ENCODE results near the gene KLF15.
A peak's percentile ranks its signal among the peaks of the same experiment; 100 is the strongest.

KLF15 gene

DNA sequence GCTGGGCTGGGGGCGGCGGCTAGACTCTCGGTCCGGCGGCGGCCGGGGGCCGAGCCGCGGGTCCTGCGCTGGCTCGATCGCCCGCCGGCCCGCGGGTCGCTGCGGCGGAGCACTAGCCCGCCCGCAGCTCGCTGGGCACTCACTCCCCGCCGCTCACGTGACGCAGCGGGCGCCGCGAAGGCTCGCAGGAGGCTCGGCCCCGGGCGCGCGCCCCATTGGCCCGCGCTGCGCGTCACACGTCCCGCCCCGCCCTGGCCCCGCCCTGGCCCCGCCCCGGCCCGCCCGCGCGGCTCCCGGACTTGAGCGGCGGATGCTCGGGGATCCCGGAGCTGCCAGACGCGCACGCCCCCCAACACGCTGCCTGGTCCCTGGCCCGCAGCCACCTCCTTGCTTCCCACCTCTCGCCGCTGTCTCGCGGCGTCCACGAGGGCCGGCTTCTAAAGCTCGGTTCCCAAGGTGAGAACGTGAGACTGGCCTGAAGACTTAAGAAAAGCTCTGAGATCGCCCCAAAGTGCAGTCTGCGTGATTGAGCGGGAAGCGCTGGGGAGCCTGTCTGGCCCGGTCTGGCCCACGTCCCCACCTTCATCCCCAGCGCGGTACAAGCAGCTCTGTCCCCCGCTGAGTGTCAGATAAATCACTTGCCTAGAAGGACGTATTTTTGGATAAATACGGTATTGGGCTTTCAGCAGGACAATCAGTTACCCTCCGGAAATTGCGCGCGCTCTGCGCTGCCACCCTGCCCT lies at the start of gene KLF15:
TSS of gene KLF15 (minus strand) at position 114 of the 743 bp plus-strand sequence. CDS start 4,486 bp downstream, outside the sequence.
- peak; percentile 61 for DNase-seq

DNA sequence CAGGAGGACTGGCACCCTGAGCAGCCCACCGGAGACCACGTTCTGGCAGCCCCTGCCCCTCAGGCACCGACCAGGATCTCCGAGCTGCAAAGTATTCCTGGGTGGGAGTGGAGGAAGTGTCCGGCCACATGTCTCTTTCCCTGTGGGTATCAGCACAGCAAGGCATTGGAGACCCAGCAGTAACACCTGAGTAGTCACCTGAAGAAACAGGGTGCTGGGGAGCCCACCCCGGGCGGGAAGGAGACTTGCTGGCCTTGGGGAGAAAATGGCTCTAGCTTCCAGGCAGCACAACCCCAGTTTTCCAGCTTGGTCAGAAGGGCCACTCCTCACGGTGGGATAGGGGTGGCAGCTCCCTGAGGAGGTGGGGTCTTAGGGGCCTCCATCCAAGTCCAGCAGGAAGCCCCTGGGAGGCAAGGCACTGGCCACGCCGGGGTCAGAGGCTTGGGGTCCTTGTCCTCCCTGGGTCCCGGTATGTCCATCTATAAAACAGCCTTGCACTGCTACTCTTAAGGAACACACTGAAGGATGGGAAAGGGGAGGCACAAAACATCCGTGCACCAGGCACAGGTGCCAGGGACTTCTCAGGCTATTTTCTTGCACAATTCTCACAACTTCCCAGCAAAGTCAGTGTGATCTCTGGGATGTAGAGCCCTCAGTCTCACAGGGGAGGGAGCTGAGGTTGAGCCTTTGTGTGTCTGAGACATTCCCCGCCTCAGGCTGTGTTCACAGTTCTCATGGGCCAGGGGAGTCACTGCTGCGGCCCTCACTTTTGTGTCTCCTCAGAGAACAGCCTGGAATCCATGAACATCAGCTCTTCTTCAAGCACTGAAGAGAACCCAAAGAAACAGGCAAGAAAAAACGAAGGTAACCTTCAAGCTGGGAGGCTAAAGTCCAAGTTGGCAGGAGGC lies 49.4 kb upstream of the KLF15 start:
- no peak for DNase-seq

DNA sequence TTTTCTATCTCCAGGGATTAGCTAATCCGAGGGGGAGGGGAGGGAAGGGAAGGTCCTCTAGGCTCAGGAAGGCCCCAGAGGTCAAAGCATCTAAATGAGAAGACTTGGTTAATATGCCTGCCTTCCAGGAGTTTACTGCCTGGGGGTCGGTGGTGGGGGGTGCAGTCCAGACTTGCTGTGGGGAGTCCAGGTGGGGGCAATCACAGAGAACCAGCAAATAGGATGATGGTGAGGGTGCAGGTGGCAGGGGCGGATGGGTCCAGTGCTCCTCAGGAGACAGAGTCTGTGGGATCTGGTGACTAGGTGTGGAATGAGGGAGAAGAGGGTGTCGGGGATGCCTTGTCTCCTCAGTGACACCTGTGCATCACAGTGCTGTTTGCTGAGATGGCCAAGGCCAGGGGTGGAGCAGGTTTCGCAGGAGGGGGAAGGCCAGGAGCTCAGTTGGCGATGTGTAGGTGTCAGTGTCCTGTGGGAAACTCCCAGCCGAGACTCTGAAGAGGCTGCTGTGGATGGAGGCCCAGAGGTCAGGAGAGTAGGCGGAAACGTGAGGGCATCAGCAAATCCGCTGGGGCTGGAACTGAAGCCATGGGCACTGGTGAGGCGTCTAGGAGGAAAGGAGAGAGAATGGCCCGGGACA lies 45.6 kb upstream of the KLF15 start:
- DNase-seq: no peak

DNA sequence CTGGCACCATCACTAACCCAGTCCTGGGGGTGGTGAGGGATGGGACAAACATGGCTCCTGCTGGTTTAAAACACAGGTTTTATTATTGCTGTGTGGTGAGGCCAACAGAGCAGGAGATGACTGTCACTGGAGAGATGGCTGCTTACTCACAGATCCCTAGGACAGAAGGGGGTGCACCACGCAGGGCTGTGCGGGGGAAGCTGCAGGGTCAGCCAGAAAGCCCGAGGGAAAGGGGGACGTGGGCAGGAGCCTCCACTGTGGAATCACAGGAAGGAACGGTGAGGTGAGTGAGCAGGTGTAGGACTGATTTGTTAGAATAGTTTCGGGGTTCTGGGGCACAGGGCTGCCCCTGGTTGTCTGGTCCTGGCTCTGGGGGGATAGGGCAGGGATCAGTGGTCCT lies 45.0 kb upstream of the KLF15 start:
- DNase-seq: no peak

DNA sequence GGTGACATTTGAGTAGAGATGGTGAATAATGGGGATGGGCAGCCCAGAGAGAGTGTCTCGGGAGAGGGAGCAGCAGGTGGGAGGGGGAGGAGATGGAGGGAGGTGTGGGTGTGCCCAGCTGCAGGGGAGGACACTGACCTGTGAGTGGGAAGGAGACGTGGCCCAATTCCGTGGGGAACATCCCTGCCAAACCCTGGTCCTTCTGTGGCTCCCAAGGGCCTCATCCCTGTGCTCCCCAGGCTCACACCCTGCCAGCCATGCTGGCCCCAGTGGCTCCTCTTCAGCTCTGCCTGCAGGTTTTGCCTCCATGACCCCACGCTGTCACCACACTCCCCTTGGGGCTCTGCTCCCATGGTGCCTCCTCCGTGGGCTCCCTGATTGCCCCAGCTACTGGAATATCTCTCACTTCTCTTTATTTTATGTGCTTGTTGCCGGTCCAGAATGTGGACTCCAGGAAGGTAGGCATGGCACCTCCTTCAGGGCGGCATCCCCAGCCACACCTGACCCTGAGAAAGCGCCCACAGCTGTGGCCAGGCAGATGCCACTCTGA lies 44.5 kb upstream of the KLF15 start:
- no peak for DNase-seq

DNA sequence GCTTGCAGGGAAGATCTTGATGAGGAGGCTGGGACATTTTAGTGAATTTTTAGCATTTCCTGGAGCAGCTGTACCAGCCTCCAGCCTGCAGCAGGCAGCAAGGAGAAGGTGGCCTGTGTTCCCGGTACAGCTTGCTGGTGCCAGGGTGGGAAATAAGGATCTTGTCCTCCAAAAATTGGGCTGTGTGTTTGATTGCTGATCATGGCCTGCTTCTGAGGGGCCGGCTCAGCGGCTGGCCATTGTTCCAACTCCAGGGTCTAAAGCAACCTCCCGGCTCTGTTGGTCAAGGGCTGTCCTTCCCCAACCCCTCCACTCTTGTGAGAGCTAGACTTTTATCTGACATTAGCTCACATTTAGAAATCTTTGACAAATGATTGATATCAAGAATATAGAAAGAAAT lies 42.5 kb upstream of the KLF15 start:
- DNase-seq: no peak

DNA sequence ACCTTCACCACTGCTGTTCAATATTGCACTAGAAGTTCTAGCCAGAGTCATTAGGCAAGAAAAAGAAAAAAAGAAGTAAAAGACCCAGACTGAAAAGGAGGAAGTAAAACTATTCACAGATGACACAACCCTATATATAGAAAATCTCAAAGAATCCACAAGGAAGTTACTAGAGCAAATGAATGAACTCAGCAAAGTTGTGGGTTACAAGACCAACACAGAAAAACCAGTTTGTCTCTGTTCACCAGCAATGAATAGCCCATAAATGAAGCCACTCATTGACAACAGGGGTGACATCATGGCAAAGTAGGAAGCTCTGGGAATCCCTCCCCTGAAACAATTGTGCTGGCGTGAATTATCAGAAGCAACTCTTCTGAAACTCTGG lies 42.1 kb upstream of the KLF15 start:
- DNase-seq: no peak

DNA sequence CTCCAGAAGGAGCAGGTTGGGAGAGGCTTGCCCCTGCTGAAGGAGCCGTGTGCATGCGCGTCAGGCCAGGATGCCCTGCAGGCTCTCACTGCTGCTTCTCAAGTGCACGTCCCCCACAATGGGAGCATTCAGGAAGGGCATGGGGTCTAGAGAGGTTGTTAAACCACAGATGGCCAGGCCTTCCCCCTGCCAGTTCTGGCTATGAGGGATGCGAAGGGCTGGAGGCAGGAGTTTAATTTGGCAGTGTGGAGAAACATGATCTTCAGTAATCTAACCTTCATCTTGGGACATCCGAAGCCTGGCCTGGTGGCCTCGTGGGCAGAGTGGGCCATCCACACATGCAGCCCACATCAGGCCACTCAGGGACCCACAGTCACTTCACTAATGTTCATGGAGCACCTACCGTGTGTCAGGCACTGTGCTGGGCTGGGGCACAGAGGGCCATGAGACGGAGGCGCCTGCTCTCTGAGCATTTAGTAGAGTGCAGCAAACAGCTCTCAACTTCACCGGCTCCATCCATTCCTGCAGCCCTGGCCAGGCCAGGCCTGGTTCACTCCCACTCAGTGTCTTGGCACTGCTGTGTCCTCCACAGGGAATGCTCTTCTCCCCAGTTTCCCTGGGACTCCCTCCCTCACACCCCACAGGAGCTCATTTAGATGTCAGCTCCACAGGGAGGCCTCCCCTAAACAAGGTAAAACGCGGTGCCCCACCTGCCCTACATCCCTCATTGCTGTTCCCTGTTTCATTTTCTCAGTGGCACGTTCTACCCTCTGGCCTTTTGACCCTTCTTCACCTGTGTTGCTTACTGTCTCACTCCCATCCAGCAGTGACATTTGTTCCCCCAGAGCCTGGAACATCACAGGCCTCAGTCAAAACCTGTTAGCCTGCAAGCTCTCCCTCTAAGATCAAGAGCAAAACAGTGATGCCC lies 41.5 kb upstream of the KLF15 start:
- no peak for DNase-seq

DNA sequence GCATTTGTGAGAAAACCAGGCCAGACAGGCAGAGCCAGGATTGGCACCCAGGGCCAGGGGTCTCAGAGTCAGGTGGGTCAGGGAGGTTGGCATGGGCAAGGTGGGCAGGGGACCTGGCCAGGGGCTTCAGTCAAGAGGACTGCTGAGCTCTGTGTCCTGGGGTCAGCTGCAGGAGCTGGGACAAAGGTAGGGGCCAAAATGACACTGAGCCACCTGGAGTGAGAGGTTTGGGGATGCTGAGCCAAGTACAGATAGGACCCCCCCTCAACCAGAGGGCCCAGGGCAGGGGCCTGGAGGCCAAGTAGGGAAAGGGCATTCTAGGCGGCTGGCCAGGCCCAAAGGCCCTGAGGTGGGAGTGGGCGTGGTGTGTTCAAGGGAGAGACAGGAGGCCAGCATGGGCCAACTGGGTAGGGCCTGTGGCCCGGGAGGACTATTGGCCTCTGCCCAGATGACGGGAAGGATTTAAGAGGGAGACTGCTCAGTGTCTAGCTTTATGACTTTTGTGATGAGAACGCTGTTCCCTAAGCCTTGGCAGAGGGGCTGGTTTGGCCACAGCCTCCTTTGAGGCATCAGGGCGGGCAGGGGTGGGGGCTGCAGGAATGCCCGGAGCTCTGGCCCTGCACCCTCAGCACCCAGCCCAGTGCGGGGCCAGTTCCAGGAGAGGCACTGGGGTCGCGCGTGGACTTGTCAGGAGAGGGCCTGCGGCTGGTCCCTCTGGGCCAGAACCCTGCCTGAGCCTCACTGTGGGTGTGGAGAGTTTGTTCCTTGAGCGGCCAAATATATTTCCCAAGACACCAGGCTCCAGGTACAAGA lies 40.6 kb upstream of the KLF15 start:
- no peak for DNase-seq

DNA sequence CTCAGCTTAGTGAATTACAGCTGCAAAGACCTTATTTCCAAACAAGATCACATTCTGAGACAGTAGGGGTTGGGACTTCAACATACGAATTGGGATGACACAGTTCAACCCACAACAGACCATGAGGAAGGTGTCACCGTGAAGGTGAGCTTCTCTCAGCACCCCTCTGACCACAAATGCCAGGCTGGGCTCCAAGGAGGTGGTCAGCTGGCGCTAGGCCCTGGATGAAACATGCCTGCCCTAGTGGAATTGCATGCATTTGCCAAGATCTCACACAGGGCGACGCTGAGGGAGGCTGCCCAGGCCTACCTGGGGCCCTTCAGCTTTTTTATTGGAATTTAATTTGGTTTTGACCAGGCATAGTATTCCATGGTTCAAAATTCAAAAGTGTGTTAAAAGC lies 39.3 kb upstream of the KLF15 start:
- DNase-seq: no peak

DNA sequence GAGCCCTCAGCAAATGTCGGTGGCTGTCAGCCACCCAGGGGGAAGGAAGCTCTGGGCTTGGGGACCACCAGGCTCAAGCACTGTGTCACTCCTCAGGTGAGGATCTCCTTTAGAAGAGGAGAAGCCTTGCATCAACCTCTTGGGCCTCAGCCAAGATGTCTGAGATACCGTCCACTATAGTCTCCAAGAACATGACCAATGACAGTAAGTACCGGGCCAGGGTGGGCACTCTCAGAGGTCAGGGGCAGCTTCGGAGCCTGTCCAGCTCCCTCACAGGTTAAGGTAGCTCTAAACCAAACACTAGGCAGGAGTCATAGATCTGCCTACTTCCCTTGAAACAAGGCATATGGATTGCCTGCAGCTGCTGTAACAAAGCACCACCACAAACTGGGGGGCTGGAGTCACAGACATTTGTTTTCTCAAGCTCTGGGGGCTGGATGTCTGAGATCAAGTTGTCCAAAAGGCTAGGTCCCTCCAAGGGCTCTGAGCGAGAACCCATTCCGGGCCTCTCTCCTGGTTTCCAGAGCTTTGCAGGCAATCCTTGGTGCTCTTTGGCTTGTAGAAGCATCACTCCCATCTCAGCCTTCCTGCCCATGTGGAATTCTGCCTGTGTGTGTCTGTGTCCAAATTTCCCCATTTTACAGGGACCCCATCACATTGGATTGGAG lies 38.8 kb upstream of the KLF15 start:
- DNase-seq: no peak

DNA sequence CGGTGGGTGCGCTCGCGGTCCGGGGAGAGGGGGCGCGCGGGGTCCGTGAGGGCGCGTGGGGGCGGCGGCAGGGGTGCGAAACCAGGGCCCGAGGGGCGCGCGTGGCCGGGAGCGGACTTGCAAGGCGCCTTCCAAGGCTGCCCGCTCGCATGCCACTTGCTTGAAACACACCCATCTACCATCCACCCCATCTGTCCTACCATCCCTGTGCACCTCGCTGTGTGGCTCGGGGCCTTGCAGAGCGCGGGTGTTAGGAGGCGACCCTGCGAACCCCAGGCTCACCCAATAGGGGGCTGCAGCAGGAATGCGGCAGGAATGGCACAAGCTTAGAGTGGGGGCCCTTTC lies 37.7 kb upstream of the KLF15 start:
- DNase-seq: no peak

DNA sequence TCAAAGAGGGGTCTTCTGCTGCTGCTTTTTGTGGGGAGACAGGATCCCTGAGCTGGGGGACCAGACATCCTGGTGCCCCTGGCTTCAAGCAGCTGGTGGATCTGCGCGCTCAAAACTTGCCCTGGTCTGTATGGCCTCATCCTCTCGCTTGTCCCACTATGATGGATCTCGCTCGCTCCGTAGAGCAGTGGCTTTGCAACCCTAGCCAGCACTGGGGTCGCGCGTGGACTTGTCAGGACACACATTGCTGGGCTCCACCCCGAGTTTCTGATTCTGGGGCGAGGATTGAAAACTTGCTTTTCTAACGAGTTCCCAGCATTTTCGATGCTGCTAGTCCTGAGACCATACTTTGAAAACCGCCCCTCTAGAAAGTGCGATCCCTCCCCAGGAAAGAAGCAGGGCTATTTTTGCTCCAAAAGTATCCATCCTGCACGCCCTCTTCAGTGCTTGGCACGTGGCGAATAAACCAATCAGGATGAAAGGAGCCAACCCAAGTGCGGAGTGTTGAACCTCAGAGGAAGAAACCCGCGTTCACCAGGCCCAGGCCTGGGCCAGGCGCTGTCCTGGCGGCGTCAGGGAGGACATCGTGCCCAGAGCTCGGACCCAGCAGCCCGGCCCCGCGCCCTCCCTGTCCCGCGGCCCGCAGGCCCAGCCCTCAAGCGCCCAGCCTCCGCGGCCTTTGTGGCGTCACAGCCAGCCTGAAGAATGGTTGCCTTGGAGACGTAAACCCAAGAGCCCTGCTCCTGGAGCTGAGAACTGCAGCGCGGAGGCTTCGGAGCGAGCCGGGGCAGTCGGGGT lies 37.2 kb upstream of the KLF15 start, which contains the start of gene CFAP100:
TSS of gene CFAP100 (plus strand) at position 731 of the 798 bp plus-strand sequence. CDS start 1,092 bp downstream, outside the sequence.
- DNase-seq: no peak

DNA sequence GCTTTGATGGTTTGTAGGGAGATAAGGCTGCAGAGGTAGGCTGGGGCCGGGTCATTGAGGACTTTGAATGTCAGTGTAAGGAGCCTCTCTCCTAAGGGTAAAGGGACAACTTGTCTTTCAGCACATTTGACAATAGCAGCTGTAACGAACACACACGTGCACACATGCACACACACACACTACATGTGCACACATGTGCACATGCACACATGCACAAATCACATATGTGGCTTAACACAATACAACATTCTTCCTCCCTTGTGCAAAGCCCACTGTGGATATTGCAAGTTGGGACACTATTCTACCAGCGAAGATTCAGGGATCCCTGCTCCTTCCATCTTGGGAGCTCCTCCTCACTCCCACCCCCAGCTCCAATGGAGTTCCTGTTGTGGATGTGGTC lies 36.4 kb upstream of the KLF15 start:
- no peak for DNase-seq

DNA sequence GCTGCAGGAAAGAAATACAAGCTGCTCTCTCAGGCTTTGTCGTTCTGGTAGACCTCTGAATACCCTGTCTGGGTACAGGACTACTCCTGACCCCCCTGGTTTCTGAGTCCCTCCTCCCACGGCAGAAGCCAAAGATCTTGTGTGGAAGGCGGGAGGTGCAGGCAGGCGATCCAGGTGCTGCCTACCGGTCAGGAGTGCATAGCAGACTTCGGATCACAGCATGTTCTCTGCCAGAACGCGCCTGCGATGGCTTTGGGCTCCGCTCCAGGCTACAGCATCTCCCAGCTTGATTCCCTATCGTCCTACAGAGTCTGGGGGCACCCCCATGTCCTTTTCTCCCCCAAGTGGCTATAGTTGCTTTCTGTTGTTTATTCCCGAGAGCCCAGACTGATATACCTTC lies 35.0 kb upstream of the KLF15 start:
- DNase-seq: no peak

DNA sequence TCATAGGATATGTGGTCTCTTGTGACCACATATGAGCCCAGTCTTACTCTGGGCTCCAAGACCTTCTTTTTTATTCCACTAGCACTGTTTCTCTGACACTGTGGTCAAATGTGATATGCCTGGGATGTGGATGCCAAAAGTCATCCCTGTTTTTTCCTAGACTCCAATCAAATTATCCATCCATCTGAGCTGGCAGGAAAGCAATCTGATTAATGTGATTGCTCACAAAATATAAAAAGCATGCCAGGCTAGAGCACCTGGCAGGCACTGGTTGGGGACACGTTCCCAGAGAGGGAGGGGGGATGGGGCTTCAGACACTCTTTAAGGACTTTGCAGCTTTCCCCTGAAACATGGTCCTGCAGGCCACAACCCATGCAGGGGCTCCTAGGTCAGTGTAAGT lies 34.4 kb upstream of the KLF15 start:
- no peak for DNase-seq

DNA sequence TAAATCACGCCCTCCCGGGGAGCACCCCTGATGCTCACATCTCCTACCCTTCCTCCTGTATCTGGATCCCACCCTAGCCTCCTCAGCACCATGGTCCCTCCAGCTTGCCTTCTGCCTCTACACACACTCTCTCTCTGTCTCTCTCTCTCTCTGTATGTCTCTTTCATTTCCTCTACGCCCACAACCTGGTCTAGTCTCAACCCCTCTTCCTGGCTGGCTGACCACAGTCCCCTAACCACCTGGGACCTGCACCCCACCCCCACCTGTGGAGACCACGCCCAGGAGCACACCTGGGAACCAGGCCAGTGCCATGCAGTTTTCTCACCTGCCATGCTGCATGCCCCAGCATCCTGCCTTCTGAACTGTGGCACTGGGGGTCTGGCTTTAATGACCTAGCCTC lies 33.5 kb upstream of the KLF15 start:
- no peak for DNase-seq

DNA sequence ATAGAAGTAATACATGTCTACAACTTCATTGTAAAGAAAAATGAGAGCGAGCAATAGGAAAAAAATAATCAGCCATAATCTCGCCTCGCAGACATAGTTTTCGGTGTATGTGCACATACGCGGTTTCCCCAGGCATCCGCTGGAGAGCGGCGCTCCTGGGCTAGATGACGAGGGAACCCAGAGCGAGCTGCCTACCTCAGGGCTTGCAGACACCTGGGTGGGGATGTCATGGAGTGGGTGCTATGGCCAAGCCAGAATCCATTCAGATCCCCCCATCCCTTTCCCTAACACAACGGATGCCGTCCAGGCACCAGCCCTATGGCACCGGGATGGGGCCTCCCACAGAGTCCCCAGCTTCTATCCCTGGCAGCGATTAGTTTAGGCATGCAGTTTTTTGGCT lies 33.0 kb upstream of the KLF15 start:
- no peak for DNase-seq

DNA sequence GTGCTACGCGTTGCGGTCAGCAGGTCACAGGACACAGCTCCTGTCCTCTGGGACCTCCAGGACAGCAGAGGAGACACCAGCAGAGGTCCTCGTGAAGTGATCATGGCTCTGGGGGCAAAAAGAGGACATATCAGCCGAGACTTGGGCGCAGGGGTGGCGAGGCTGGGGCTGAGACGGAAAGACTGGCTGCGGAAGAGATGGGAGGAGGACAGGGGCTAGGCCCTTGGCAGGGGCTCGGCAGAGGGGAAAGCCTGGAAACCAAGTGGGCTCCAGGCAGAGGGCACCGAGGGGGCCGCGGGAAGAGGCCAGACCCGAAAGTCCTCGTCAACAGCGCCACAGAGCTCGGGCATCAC lies 32.6 kb upstream of the KLF15 start:
- DNase-seq: no peak

All from T1000 (cell line).